SK-N-MC (cell line): ENCODE results near the gene SLC35F3.

Experiments
- EZH2 ChIP-seq: fragments of 200-600 bp; sonication (generic); IDR thresholded peaks from one replicate; pipeline ENCODE4 v1.6.1; 2017; ENCODE audit warnings: antibody characterized with exemption
- FOXP2 ChIP-seq: optimal IDR thresholded peaks from 2 replicates; pipeline ENCODE3; 2011; ENCODE audit warnings: mild to moderate bottlenecking, moderate library complexity; ENCODE audit not compliant: insufficient read depth; ENCODE audit errors: extremely low read length, control extremely low read depth
- POLR2AphosphoS5 ChIP-seq: IDR thresholded peaks from 2 replicates; pipeline ENCODE4 v1.6.1; 2012; ENCODE audit warnings: mild to moderate bottlenecking, low read depth, low read length, borderline replicate concordance

DNA sequence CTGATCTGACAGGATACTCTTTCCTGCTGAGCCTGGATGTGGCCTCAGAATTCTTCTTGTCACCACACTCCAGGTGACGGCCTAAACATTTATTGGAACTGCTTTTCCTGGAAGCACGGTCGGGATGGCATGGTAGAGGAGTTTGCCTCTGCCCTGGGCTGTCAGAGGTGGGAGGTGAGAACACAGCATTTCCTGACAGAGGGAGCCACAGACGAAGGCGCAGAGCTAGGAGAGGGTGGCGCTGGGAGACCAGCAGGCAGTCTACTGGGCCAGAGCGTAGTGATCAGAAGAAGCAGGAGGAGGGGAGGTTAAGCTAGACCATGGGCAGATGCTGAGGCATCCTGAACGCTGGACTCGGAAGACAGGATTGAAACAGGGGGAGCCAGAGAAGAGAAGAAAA lies 315.2 kb downstream of the SLC35F3 start:
- no peak for TF ChIP-seq EZH2
- no peak for TF ChIP-seq POLR2AphosphoS5
- TF ChIP-seq FOXP2: no peak
